Activated naive CD8-positive, alpha-beta T cell treated with anti-CD3 and anti-CD28 coated beads, Interleukin-2, amount 10 ng/mL, durations not matched to agents 7 days and 5 days (primary cell): ENCODE data around the gene ZNF777. TPM values are rescaled to one million over a fixed set of nuclear protein-coding genes. Genes with fewer than 3 reads are reported as not detected.
"Not testable (repeated sequence)": the region's sequence is repeated elsewhere in the genome, so short reads cannot be mapped to it uniquely, and the experiment has no call there.

Experiments used
- ATAC-seq: fragments of 150-1000 bp; cut with Tn5 transposase; one replicate; pipeline ENCODE4 v1.10.0; 2021; ENCODE audit warnings: low read depth, moderate library complexity
- POLR2A ChIA-PET: fragments of 350-600 bp; sonication (Branson Sonifier 250); formaldehyde crosslinking; loops from one replicate; lab custom pipeline; 2021; ENCODE audit warnings: antibody characterized with exemption; lab: Charles Lee
- DNase-seq: peaks from one replicate; pipeline ENCODE4 v3.0.0; 2021
- H3K27ac Mint-ChIP-seq: one replicate; pipeline ENCODE4 v1.8.0; 2022; ENCODE audit warnings: mild to moderate bottlenecking, mixed read lengths
- H3K27me3 Mint-ChIP-seq: one replicate; pipeline ENCODE4 v1.8.0; 2022; ENCODE audit warnings: mild to moderate bottlenecking, moderate library complexity, mixed read lengths
- H3K36me3 Mint-ChIP-seq: one replicate; pipeline ENCODE4 v1.8.0; 2021; ENCODE audit warnings: mild to moderate bottlenecking, mixed read lengths
- H3K4me1 Mint-ChIP-seq: one replicate; pipeline ENCODE4 v1.8.0; 2021; ENCODE audit warnings: mixed read lengths
- H3K4me3 Mint-ChIP-seq: one replicate; pipeline ENCODE4 v1.8.0; 2022; ENCODE audit warnings: mild to moderate bottlenecking, moderate library complexity, mixed read lengths
- H3K9me3 Mint-ChIP-seq: one replicate; pipeline ENCODE4 v1.8.0; 2021; ENCODE audit warnings: mixed read lengths
- total RNA-seq, 2 experiments: library from RNA; stranded (reverse); gene quantifications; one replicate each; pipeline ENCODE4 v1.2.3, GENCODE V29; 2021

Gene ZNF777
- total RNA-seq, 2 experiments from 2014 or later = 14.1 to 14.9 TPM

DNA sequence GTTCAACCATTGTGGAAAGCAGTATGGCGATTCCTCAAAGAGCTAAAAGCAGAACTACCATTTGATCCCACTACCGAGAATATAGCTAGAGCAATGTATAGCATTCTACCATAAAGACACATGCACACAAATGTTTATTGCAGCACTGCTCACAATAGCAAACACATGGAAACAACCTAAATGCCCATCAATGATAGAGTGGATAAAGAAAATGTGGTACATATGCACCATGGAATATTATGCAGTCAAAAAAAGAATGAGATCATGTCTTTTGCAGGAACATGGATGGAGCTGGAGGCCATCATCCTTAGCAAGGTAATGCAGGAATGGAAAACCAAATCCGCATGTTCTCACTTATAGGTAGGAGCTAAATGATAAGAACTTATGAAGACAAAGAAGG is 47.8 kb downstream of the ZNF777 start:
- H3K4me1 Mint-ChIP-seq, H3K36me3 Mint-ChIP-seq, ATAC-seq, H3K27ac Mint-ChIP-seq, DNase-seq, H3K9me3 Mint-ChIP-seq, H3K4me3 Mint-ChIP-seq, POLR2A ChIA-PET: not testable (repeated sequence)
- peaks cover 33% of the 10 kb centered on the region for H3K27me3 Mint-ChIP-seq

DNA sequence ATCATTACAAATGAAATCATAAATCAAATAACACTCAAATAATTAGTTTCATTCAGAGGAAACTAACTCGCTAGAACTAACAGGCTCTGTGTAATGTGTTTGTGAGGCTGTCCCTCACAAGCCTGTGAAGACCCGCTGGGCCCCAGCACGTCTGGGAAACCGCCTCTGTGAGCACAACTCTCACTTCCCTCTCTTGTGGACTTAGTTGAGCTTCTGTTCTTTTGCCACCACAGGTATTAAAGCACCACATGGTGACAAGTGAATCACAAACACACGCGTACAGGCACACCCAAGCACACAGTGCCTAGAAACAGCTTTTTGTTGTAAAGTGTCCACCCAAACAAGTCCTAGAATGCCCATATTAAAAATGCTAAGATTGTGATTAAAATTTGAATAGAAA is 51.0 kb downstream of the ZNF777 start:
- Mint-ChIP-seq H3K27ac (no peak overlapping the region), H3K27me3 (peaks cover 26% of the 10 kb centered on the region), H3K4me3 (no peak overlapping the region), H3K9me3 (peaks cover 3% of the 10 kb centered on the region), H3K36me3 (no peaks in the 10 kb centered on the region), H3K4me1 (peaks cover 7% of the 10 kb centered on the region)
- ATAC-seq = no peak
- DNase-seq = no peak
- POLR2A ChIA-PET = no interaction called here

DNA sequence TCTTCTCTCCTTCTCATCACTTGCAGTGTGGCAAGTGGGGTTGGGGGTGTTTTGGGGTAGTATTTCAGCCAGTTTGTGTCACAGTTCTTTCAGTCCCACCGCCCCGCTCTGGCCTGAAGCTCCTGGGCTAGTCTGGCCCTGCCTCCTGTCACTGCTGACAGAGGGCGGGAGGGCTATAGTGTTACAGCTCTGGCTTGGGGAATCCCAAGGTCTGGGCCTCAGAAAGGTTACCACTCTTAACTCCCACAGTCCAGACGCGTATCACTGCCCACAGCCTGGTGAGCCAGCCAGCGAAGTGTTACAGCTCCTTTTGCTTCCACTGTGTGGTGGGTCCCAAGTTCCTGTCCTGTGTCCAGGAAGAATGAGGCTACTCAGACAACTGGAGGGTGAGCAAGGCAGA is 56.0 kb downstream of the ZNF777 start:
- Mint-ChIP-seq H3K4me3 (no peak overlapping the region), H3K27ac (no peak overlapping the region), H3K36me3 (no peaks in the 10 kb centered on the region), H3K27me3 (peaks cover 10% of the 10 kb centered on the region), H3K9me3 (no peaks in the 10 kb centered on the region), H3K4me1 (no peaks in the 10 kb centered on the region)
- ATAC-seq = no peak
- POLR2A ChIA-PET = no interaction called here
- no peak for DNase-seq

DNA sequence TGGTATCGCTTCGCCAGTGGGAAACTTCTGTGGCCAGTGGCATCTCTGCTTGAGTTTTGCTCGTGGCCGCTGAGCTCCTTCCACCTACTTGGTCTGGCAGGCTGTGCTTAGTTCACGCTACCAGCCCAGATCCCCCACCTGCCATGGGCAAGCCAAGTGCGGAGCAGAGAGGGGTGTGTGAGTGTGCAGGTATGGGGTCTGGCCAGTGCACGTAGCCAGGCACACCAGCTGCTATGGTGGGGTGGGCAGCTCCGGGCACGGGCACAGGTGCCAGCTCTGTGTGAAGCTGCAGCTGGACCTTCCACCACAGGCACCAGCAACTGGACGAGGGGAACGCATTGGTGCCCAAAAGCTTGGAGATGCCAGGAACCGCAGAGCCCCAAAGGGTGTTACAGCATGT is 56.5 kb downstream of the ZNF777 start:
- Mint-ChIP-seq H3K9me3 (no peaks in the 10 kb centered on the region), H3K4me1 (no peaks in the 10 kb centered on the region), H3K27me3 (peaks cover 11% of the 10 kb centered on the region), H3K4me3 (no peak overlapping the region), H3K27ac (no peak overlapping the region), H3K36me3 (no peaks in the 10 kb centered on the region)
- DNase-seq (no peak), ATAC-seq (no peak)
- POLR2A ChIA-PET = no interaction called here

DNA sequence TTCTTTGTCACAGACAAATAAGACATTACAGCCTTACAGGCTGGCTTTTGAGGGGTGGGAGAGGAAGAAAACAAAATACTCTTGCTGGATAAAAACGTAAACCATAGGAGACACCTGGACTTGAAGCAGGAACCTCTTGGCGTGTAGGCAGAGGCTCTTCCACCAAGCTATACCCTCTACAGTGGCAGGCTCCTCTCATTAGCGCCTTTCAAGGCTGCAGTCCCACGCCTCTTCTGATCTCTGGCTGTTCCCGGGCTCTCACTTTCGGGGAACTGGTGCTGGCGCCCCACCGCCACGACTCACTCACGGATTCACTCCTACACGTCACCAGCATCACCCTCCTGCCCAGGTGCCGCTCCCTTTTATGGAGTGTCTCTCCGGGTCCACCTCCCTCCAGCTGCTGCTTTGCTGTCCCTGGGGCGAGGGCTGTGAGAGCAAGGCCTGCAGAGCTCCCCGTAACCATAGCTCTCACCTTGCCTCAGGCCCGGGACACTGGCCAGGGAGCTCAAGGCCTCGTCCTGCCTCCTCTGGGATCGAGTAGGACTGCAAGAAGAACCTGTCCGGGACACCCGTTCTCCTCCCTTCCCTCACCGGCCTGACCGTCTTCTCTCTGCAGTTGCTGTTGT is 62.6 kb downstream of the ZNF777 start:
- POLR2A ChIA-PET = interaction anchor here (0.7 kb wide), 1 partner anchor 9 kb away, joined by 4 read pairs; no protein-coding TSS in a partner anchor
- no peak overlapping the region for H3K27ac Mint-ChIP-seq
- ATAC-seq (no peak), DNase-seq (no peak)
- H3K36me3 Mint-ChIP-seq = no peaks in the 10 kb centered on the region
- no peaks in the 10 kb centered on the region for H3K4me1 Mint-ChIP-seq
- peaks cover 28% of the 10 kb centered on the region for H3K27me3 Mint-ChIP-seq
- H3K9me3 Mint-ChIP-seq = peaks cover 3% of the 10 kb centered on the region
- no peak overlapping the region for H3K4me3 Mint-ChIP-seq

DNA sequence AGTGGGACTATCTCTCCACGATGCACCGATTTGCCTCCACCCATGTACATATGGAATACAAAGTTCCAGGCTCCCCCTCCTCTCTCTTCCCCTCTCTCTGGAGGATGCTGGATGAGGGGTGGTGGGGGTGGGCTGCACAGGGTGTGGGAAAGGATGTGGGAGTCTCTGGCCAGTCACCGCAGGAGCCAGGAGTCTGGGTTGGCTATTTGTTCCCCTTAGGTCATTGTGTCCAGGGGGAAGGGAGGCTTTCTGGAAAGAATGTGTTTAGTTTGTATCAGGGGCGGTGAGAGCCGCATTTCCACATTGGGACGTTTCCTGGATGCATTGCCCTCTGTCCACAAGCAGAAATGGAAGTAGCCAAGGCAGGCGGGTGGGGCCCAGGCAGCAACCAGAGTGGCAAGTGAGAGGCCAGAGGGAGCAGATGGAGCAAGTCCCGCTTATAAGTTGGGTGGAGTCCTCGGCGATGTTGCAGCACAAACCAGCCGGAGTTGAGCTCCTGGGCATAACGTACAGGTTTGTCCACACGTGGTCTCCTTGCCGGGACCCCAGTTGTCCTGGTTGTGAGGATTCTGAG is 63.3 kb downstream of the ZNF777 start:
- Mint-ChIP-seq H3K4me1 (no peaks in the 10 kb centered on the region), H3K27ac (no peak overlapping the region), H3K4me3 (no peak overlapping the region), H3K36me3 (no peaks in the 10 kb centered on the region), H3K9me3 (peaks cover 3% of the 10 kb centered on the region), H3K27me3 (peaks cover 30% of the 10 kb centered on the region)
- DNase-seq (no peak), ATAC-seq (no peak)
- POLR2A ChIA-PET = interaction anchor here (0.7 kb wide), 1 partner anchor 375 kb away, joined by 3 read pairs; no protein-coding TSS in a partner anchor

DNA sequence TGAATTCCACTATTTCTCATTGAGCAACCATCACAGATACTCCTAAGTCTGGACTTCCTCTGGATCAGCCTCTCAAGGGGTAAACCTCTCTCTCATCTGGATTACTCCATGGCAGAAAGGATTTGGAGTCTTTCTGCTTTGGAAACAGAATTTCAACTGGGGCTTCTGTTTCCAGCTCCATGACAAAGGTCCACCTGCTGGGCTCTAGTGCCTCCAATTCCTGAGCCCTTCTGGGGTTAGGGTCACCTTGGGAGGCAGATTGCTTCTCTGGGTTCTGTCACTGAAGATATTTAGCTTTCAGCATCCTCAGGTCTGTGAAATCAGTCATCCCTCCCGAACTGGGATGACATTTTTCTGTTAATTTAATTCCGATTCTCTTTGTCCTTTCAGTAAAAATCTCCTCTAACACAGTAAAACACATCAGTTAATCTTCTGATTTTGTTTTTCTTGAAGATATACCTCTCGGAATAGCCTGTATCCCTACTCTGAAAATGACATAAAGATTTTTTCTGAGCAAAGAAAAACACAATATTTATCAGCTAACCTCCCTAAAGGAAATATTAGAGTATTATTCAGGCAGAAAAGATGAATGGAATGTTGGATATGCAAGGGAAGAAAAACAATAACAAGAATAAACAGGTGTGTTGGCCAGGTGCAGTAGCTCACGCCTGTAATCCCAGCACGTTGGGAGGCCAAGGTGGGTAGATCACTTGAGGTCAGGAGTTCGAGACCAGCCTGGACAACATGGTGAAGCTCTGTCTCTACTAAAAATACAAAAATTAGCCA is 72.1 kb downstream of the ZNF777 start:
- H3K9me3 Mint-ChIP-seq, H3K4me1 Mint-ChIP-seq, H3K36me3 Mint-ChIP-seq, ATAC-seq, H3K4me3 Mint-ChIP-seq, H3K27ac Mint-ChIP-seq, DNase-seq, POLR2A ChIA-PET: not testable (repeated sequence)
- H3K27me3 Mint-ChIP-seq = peaks cover 12% of the 10 kb centered on the region

DNA sequence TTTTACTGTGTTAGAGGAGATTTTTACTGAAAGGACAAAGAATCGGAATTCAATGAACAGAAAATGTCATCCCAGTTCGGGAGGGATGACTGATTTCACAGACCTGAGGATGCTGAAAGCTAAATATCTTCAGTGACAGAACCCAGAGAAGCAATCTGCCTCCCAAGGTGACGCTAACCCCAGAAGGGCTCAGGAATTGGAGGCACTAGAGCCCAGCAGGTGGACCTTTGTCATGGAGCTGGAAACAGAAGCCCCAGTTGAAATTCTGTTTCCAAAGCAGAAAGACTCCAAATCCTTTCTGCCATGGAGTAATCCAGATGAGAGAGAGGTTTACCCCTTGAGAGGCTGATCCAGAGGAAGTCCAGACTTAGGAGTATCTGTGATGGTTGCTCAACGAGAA is 74.3 kb downstream of the ZNF777 start:
- H3K36me3 Mint-ChIP-seq = not testable (repeated sequence)

DNA sequence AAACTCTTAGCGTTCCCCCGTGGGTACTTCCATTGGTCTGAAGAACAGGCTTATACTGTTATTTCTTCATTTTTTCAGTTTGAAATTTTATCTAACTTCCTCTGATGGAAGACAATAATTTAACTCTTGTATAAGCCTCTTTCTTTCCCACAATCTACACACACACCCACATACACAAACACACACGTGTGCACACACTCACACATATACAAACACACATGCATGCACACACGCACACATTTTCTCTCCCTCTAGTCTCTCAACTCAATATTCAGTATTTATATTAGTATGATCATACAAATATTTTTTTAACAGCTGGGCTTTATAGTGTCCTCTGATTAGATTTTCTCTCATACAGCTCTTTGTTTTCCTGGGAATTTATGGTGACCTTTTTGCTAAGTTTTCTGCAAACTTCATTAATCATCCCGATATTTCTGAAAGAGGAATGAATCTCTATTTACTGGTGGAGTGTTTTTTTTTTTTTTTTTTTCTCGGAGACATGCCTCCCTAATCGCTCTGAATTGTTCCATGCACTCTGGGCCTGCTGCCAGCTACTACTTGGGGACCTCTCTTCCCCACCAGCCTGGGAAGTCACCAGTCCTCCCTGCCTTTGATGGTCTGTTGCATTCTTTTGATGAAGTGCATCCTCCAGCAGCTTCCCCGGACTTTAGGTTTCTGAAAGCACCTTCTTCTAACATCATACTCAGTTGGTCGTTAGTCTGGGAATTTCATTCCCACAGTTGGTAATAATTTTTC is 75.5 kb downstream of the ZNF777 start:
- peaks cover 10% of the 10 kb centered on the region for H3K27me3 Mint-ChIP-seq
- ATAC-seq = no peak
- POLR2A ChIA-PET = no interaction called here
- H3K9me3 Mint-ChIP-seq = peaks cover 2% of the 10 kb centered on the region
- no peak for DNase-seq
- no peak overlapping the region for H3K4me3 Mint-ChIP-seq
- H3K27ac Mint-ChIP-seq = no peak overlapping the region
- peaks cover 2% of the 10 kb centered on the region for H3K36me3 Mint-ChIP-seq
- no peaks in the 10 kb centered on the region for H3K4me1 Mint-ChIP-seq

More for the DNA sequence above, 74.3 kb downstream of the ZNF777 start:
- POLR2A ChIA-PET, H3K27me3 Mint-ChIP-seq, H3K4me3 Mint-ChIP-seq, H3K4me1 Mint-ChIP-seq, ATAC-seq, H3K27ac Mint-ChIP-seq, H3K9me3 Mint-ChIP-seq, DNase-seq: not testable (repeated sequence)

Other genes starting within 250 kb of the ZNF777 start
- gene ZNF212, start 221.4 kb downstream of the ZNF777 start, total RNA-seq = 10 to 100 TPM; 14.6 to 15.5 TPM
- gene ZNF783, start 198.9 kb downstream of the ZNF777 start, total RNA-seq = 10 to 100 TPM; 22.0 to 23.7 TPM
- gene ZNF746, start 36.7 kb upstream of the ZNF777 start, total RNA-seq = 10 to 100 TPM; 24.3 to 26.2 TPM